ENCODE measurements around the gene DNAI1.

DNA sequence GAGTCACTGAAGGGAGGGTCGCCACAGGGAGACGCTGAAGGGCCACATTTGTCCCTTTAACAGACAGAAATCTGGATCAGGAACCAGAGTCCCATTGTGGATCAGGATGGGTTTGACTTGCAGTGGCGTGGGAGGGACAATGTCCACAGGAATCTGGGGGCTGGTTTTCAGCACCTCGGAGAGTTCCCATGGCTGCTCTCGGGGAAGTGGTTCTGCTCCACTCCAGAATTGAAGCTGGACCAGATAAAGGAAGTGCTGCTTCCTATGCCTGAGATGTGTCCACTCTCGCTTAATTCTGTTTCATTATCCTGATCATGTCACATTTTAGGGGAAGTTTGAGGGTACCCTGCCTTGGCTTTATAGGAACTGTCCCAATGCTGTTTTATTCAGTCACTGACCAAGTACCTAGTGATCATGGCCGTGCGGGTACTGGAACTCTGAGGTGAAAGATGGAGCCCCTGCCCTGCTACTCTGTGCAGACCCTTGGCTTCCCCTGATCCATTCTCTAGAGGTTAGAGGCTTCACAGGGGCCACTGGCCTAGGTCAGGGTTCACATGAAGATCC is 35.4 kb downstream of the DNAI1 start:
- TF ChIP-seq, protein P1, sequence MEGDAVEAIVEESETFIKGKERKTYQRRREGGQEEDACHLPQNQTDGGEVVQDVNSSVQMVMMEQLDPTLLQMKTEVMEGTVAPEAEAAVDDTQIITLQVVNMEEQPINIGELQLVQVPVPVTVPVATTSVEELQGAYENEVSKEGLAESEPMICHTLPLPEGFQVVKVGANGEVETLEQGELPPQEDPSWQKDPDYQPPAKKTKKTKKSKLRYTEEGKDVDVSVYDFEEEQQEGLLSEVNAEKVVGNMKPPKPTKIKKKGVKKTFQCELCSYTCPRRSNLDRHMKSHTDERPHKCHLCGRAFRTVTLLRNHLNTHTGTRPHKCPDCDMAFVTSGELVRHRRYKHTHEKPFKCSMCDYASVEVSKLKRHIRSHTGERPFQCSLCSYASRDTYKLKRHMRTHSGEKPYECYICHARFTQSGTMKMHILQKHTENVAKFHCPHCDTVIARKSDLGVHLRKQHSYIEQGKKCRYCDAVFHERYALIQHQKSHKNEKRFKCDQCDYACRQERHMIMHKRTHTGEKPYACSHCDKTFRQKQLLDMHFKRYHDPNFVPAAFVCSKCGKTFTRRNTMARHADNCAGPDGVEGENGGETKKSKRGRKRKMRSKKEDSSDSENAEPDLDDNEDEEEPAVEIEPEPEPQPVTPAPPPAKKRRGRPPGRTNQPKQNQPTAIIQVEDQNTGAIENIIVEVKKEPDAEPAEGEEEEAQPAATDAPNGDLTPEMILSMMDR (IDR thresholded peaks at IDR 0.05; ENCODE audit: low read length), result no peak
- TF ChIP-seq EZH2 (IDR thresholded peaks at IDR 0.05; ENCODE audit: borderline replicate concordance, low read length), result no peak

All from OCI-LY1 (cell line).